LNCaP clone FGC (cell line): ENCODE measurements around the gene VMP1.

Experiments used
- DNase-seq: peaks from one replicate; pipeline ENCODE4 v3.0.0-alpha.2; 2011; ENCODE audit warnings: low read depth
- H3K4me3 ChIP-seq: 2 replicates; pipeline ENCODE4 v1.5.1; 2011; ENCODE audit warnings: mild to moderate bottlenecking, low read depth, low read length, control low read depth
- TF ChIP-seq, protein P1 (sequence below): IDR thresholded peaks from 2 replicates; pipeline ENCODE4 v1.5.1; 2012; ENCODE audit warnings: mild to moderate bottlenecking; ENCODE audit not compliant: control insufficient read depth, insufficient read depth; ENCODE audit errors: extremely low read depth

VMP1 gene

GRCh38 chr17:59876107-59876506 is 168.7 kb downstream of the VMP1 start:
- no peak for DNase-seq
- no peak overlapping the region for H3K4me3 ChIP-seq
- TF ChIP-seq, protein P1, sequence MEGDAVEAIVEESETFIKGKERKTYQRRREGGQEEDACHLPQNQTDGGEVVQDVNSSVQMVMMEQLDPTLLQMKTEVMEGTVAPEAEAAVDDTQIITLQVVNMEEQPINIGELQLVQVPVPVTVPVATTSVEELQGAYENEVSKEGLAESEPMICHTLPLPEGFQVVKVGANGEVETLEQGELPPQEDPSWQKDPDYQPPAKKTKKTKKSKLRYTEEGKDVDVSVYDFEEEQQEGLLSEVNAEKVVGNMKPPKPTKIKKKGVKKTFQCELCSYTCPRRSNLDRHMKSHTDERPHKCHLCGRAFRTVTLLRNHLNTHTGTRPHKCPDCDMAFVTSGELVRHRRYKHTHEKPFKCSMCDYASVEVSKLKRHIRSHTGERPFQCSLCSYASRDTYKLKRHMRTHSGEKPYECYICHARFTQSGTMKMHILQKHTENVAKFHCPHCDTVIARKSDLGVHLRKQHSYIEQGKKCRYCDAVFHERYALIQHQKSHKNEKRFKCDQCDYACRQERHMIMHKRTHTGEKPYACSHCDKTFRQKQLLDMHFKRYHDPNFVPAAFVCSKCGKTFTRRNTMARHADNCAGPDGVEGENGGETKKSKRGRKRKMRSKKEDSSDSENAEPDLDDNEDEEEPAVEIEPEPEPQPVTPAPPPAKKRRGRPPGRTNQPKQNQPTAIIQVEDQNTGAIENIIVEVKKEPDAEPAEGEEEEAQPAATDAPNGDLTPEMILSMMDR, result no peak

- DNase-seq, result no peak
- TF ChIP-seq, protein P1, result no peak
Measured at GRCh38 chr17:59877965-59878364, 170.5 kb downstream of the VMP1 start.

GRCh38 chr17:59878624-59879023 is 171.2 kb downstream of the VMP1 start:
- TF ChIP-seq, protein P1, result no peak
- no peak for DNase-seq
- H3K4me3 ChIP-seq, result no peak overlapping the region

More at GRCh38 chr17:59877965-59878364, 170.5 kb downstream of the VMP1 start:
- H3K4me3 ChIP-seq, result no peak overlapping the region

GRCh38 chr17:59884861-59885260 is 177.4 kb downstream of the VMP1 start:
- DNase-seq, result no peak
- TF ChIP-seq, protein P1, result no peak
- no peak overlapping the region for H3K4me3 ChIP-seq

DNA sequence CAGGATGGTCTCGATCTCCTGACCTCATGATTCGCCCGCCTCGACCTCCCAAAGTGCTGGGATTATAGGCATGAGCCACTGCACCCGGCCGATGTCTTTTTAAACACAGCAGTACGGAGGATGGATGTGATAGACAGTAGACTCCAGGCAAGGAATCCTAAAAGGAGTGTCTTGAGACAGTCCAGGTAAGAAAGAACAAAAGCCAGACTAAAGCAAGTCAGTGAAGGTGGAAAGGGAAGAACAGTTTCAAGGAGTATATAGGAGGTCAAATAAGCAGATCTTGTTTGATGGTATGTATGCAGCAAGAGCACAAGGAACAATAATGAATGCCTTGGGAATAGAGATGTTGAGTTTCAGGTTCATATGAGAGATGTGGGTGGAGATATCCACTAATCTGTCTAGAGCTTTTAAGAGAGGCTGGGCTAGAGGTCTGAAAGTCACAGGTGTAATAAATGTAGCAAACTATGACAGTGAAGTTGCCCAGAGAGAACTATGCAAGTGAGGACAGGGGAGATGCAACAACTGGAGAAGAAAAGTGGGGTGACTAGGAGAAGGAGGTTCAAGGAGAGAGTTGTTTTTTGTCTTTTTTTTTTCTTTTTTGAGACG is 180.8 kb downstream of the VMP1 start:
- no peak overlapping the region for H3K4me3 ChIP-seq
- TF ChIP-seq, protein P1, result no peak

GRCh38 chr17:59890720-59891119 is 183.3 kb downstream of the VMP1 start:
- no peak overlapping the region for H3K4me3 ChIP-seq
- DNase-seq, result no peak
- TF ChIP-seq, protein P1, result no peak

More for the DNA sequence above, 180.8 kb downstream of the VMP1 start:
- DNase-seq, result no peak
